Tibial nerve (tissue), 4 donors: ENCODE measurements around the gene ARHGEF28. TPM values are rescaled to one million over a fixed set of nuclear protein-coding genes. Genes with fewer than 3 reads are reported as not detected.
A peak's percentile ranks its signal among the peaks of the same experiment; 100 is the strongest.

Source experiments
- DNase-seq, 2 donors: peaks; one replicate each; pipeline ENCODE4 v3.0.0-alpha.2; 2019; ENCODE audit warnings: low spot score in 2 of 2
- H3K27ac ChIP-seq, 4 donors: fragments of 200-600 bp; sonication (generic) in 3 of 4; one replicate each; pipeline ENCODE4 v1.5.1; 2017 to 2019; ENCODE audit warnings: mild to moderate bottlenecking in 1 of 4
- H3K27me3 ChIP-seq, 2 donors: fragments of 200-600 bp; sonication (generic) in 1 of 2; one replicate each; pipeline versions ENCODE4 v1.5.1 to v1.6.0; 2017 to 2019
- H3K36me3 ChIP-seq, 3 donors: fragments of 200-600 bp; sonication (generic); one replicate each; pipeline ENCODE4 v1.5.1; 2018 to 2019
- H3K4me1 ChIP-seq, 4 donors: fragments of 200-600 bp; sonication (generic) in 3 of 4; one replicate each; pipeline ENCODE4 v1.5.1; 2017 to 2019
- H3K4me3 ChIP-seq, 4 donors: fragments of 200-600 bp; sonication (generic) in 3 of 4; one replicate each; pipeline ENCODE4 v1.5.1; 2017 to 2019; ENCODE audit warnings: mild to moderate bottlenecking in 1 of 4, moderate library complexity in 1 of 4
- H3K9me3 ChIP-seq, 4 donors: fragments of 200-600 bp; sonication (generic) in 3 of 4; one replicate each; pipeline ENCODE4 v1.5.1; 2017 to 2019
- CTCF ChIP-seq, 5 experiments: fragments of 200-600 bp in 3 of 5; fragments of 450-650 bp in 2 of 5; sonication (generic) in 3 of 5; IDR thresholded peaks; one replicate each; pipeline ENCODE4 v1.5.1; 2016 to 2019; ENCODE audit warnings: antibody characterized with exemption in 5 of 5, mild to moderate bottlenecking in 3 of 5, moderate library complexity in 2 of 5
- EP300 ChIP-seq, 2 donors: sonication (generic); formaldehyde crosslinking; IDR thresholded peaks; one replicate each; pipeline ENCODE4 v1.6.1; 2017; ENCODE audit warnings: antibody characterized with exemption in 2 of 2, mild to moderate bottlenecking in 1 of 2
- POLR2A ChIP-seq, 2 donors: fragments of 450-650 bp; IDR thresholded peaks; one replicate each; pipeline ENCODE4 v1.6.1; 2017; ENCODE audit warnings: antibody characterized with exemption in 2 of 2, mild to moderate bottlenecking in 2 of 2, moderate library complexity in 2 of 2
- WGBS, 2 donors: methylation state at CpG; one replicate each; pipeline ENCODE4 v1.1.5; 2018; 5-methylcytosine and 5-hydroxymethylcytosine counted together
- total RNA-seq, 4 donors: library from RNA; depleted of rRNA; stranded (reverse); fragments of >200 nt; gene quantifications; one replicate each; pipeline ENCODE4 v1.1.0, GENCODE V29; 2016

Gene ARHGEF28
- total RNA-seq, 4 donors from 2014 or later, result 66.0 to 83.9 (median 72.5) TPM

DNA sequence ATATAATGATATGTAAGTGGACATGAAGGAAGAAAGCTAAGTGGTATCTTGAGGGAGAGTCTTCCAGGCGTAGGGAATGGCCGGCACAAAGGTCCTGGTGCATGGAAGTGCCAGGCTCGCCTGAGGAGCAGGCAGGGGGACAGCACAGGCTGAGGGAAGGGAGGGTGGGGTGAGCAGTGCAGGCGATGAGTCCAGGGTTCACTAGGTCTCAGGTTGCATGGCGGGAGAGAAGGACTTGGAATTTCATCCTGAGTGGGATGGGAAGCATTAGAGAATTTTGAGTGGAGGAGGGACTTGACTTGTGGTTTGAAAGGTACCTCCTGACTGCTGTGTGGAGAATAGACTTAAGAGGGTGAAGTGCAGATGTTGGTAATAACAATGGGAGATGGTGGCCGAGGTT lies 268.9 kb downstream of the ARHGEF28 start:
- Histone ChIP-seq H3K9me3 (no peaks in the 10 kb centered on the region), H3K36me3 (peaks cover 0 to 73% (median 0%) of the 10 kb centered on the region in 3 donors), H3K4me1 (peaks cover 0 to 17% (median 8%) of the 10 kb centered on the region in 4 donors), H3K4me3 (no peak overlapping the region), H3K27me3 (no peaks in the 10 kb centered on the region), H3K27ac (no peak overlapping the region)
- WGBS, 2 donors, result 94 to 96% methylated on average over 6 of the region's 6 CpGs
- no peak for DNase-seq
- TF ChIP-seq POLR2A (IDR thresholded peaks at IDR 0.05) (no peak), EP300 (IDR thresholded peaks at IDR 0.05) (no peak)

GRCh38 chr5:73895471-73895870 lies 269.5 kb downstream of the ARHGEF28 start:
- WGBS, 2 donors, result 95% methylated on average over 4 of the region's 4 CpGs
- TF ChIP-seq CTCF (IDR thresholded peaks at IDR 0.05), result no peak
- TF ChIP-seq POLR2A (IDR thresholded peaks at IDR 0.05), result no peak
- no peak for TF ChIP-seq EP300 (IDR thresholded peaks at IDR 0.05)
- Histone ChIP-seq H3K27ac (no peak overlapping the region), H3K9me3 (no peaks in the 10 kb centered on the region), H3K36me3 (peaks cover 0 to 67% (median 0%) of the 10 kb centered on the region in 3 donors), H3K4me3 (no peak overlapping the region), H3K4me1 (peaks cover 0 to 23% (median 8%) of the 10 kb centered on the region in 4 donors), H3K27me3 (no peaks in the 10 kb centered on the region)
- no peak for DNase-seq

- Histone ChIP-seq H3K27ac (no peak overlapping the region), H3K4me3 (no peak overlapping the region), H3K27me3 (no peaks in the 10 kb centered on the region), H3K4me1 (peaks cover 0 to 29% (median 8%) of the 10 kb centered on the region in 4 donors), H3K36me3 (peaks cover 0 to 61% (median 0%) of the 10 kb centered on the region in 3 donors), H3K9me3 (no peaks in the 10 kb centered on the region)
- 74% methylated on average over 3 of the region's 3 CpGs for WGBS, 2 donors
- DNase-seq, result no peak
- TF ChIP-seq POLR2A (IDR thresholded peaks at IDR 0.05) (no peak), EP300 (IDR thresholded peaks at IDR 0.05) (no peak), CTCF (IDR thresholded peaks at IDR 0.05) (no peak)
Measured at GRCh38 chr5:73896097-73896496, 270.1 kb downstream of the ARHGEF28 start.

DNA sequence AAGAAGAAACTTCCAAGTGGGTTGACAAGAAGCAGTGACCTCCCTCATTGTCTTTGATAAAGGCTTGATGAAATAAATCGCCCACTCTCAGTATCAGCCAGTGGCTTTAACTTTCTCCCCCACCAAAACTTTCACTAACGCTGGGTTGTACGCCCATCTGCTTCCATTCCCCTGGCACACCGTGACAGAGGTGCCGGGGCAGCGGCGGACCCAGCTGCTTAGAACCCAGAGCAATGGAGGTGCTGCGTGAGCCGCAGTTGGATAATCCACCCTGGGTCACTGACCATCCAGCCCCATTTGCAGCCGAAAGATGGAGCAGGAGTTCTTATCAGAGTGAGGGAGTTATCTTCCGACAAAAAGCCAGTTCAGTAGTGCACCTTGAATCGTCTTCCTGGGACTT lies 270.7 kb downstream of the ARHGEF28 start:
- no peaks in the 10 kb centered on the region for H3K9me3 ChIP-seq
- H3K27ac ChIP-seq, result no peak overlapping the region
- WGBS, 2 donors, result 95 to 98% methylated on average over 12 of the region's 12 CpGs
- H3K36me3 ChIP-seq, result peaks cover 0 to 55% (median 0%) of the 10 kb centered on the region in 3 donors
- peaks cover 0 to 32% (median 8%) of the 10 kb centered on the region in 4 donors for H3K4me1 ChIP-seq
- H3K4me3 ChIP-seq, result no peak overlapping the region
- H3K27me3 ChIP-seq, result no peaks in the 10 kb centered on the region
- no peak for DNase-seq
- TF ChIP-seq CTCF (IDR thresholded peaks at IDR 0.05), result no peak
- no peak for TF ChIP-seq POLR2A (IDR thresholded peaks at IDR 0.05)
- no peak for TF ChIP-seq EP300 (IDR thresholded peaks at IDR 0.05)

DNA sequence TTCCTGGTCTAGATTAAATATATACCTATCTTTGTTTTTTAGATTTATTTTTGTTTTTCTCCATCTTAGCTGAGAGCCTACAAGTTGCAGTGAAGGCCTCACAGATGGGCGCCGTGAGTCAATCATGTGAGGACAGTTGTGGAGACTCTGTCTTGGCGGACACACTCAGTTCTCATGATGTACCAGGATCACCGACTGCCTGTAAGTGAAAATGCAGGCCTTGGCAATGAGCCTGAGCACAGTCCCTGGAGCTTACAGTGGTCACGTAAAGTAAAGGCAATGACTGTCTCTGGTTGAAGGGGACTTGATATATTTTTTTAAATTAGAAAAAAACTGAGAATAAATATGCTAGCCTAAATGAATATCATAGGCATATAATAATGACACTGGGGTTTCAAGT lies 271.9 kb downstream of the ARHGEF28 start:
- TF ChIP-seq POLR2A (IDR thresholded peaks at IDR 0.05) (no peak), EP300 (IDR thresholded peaks at IDR 0.05) (no peak), CTCF (IDR thresholded peaks at IDR 0.05) (no peak)
- Histone ChIP-seq H3K9me3 (no peaks in the 10 kb centered on the region), H3K27me3 (no peaks in the 10 kb centered on the region), H3K36me3 (peaks cover 0 to 43% (median 0%) of the 10 kb centered on the region in 3 donors), H3K27ac (peak overlapping the region in 1 of 4 donors; percentile 5), H3K4me1 (peaks cover 0 to 40% (median 8%) of the 10 kb centered on the region in 4 donors), H3K4me3 (no peak overlapping the region)
- DNase-seq, result no peak
- WGBS, 2 donors, result 73 to 78% methylated on average over 5 of the region's 5 CpGs
